ENCODE measurements around the gene AKNAD1.
"Not testable (repeated sequence)": the region's sequence is repeated elsewhere in the genome, so short reads cannot be mapped to it uniquely, and the experiment has no call there.

Gene AKNAD1

GRCh38 chr1:108808438-108808837 lies 48.5 kb downstream of the AKNAD1 start:
- Histone ChIP-seq H3K27ac (ENCODE audit: low read length) (no peak overlapping the region), H3K9me3 (ENCODE audit: control insufficient read depth in 1 of 2, low read length in 2 of 2) (no peaks in the 10 kb centered on the region), H3K4me1 (ENCODE audit: control insufficient read depth in 1 of 2, insufficient read depth in 2 of 2, low read length in 2 of 2) (no peaks in the 10 kb centered on the region), H3K36me3 (ENCODE audit: control insufficient read depth in 1 of 2, insufficient read depth in 2 of 2, low read length in 2 of 2) (peaks cover 22 to 23% of the 10 kb centered on the region in 2 donors), H3K27me3 (ENCODE audit: low read depth, low read length) (no peaks in the 10 kb centered on the region), H3K4me3 (ENCODE audit: low read depth in 1 of 2, low read length in 2 of 2) (no peak overlapping the region)

DNA sequence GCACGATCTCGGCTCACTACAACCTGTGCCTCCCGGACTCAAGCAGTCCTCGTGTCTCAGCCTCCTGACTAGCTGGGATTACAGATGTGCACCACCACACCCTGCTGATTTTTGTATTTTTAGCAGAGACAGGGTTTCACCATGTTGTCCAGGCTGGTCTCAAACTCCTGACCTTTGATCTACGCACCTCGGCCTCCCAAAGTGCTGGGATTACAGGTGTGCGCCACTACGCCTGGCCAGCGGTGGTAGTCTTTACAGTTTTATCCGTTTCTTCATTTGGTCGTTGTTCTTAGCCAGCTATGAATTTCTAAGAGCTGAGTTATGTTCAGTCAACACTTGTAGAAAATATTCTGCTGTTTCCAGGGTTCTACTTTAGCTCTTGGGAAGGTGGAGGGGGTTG lies 53.3 kb downstream of the AKNAD1 start:
- Histone ChIP-seq H3K36me3 (ENCODE audit: control insufficient read depth in 1 of 2, insufficient read depth in 2 of 2, low read length in 2 of 2) (peaks cover 36 to 41% of the 10 kb centered on the region in 2 donors), H3K27me3 (ENCODE audit: low read depth, low read length) (no peaks in the 10 kb centered on the region), H3K9me3 (ENCODE audit: control insufficient read depth in 1 of 2, low read length in 2 of 2) (no peaks in the 10 kb centered on the region), H3K27ac (ENCODE audit: low read length) (no peak overlapping the region), H3K4me3 (ENCODE audit: low read depth in 1 of 2, low read length in 2 of 2) (no peak overlapping the region), H3K4me1 (ENCODE audit: control insufficient read depth in 1 of 2, insufficient read depth in 2 of 2, low read length in 2 of 2) (no peaks in the 10 kb centered on the region)

- H3K36me3 ChIP-seq (ENCODE audit: control insufficient read depth in 1 of 2, insufficient read depth in 2 of 2, low read length in 2 of 2) = peaks cover 31 to 46% of the 10 kb centered on the region in 2 donors
- H3K9me3 ChIP-seq (ENCODE audit: control insufficient read depth in 1 of 2, low read length in 2 of 2) = no peaks in the 10 kb centered on the region
- H3K27ac ChIP-seq (ENCODE audit: low read length) = no peak overlapping the region
- H3K4me1 ChIP-seq (ENCODE audit: control insufficient read depth in 1 of 2, insufficient read depth in 2 of 2, low read length in 2 of 2) = no peaks in the 10 kb centered on the region
- H3K4me3 ChIP-seq (ENCODE audit: low read depth in 1 of 2, low read length in 2 of 2) = no peak overlapping the region
- no peaks in the 10 kb centered on the region for H3K27me3 ChIP-seq (ENCODE audit: low read depth, low read length)
Measured at GRCh38 chr1:108801101-108801500, 55.8 kb downstream of the AKNAD1 start.

DNA sequence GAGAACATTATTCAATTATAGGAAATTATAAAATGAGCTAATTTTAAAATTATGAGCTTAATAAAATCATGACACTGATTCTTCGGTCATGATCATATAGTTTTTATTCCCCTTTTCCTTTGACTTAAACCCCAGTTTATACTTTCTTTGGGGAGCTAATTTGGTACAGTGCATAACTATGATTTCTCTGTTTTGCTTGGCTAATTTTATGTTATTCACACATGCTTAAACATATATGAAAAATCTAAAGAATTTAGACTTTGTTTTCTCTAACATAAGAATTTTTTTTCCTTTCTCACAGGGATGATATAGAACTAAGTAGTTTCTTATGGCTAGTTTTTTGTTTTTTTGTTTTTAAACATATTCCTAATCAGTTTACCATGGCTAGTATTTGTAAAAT lies 57.9 kb downstream of the AKNAD1 start:
- Histone ChIP-seq H3K27ac (ENCODE audit: low read length) (no peak overlapping the region), H3K36me3 (ENCODE audit: control insufficient read depth in 1 of 2, insufficient read depth in 2 of 2, low read length in 2 of 2) (peaks cover 33 to 60% of the 10 kb centered on the region in 2 donors), H3K4me1 (ENCODE audit: control insufficient read depth in 1 of 2, insufficient read depth in 2 of 2, low read length in 2 of 2) (no peaks in the 10 kb centered on the region), H3K9me3 (ENCODE audit: control insufficient read depth in 1 of 2, low read length in 2 of 2) (no peaks in the 10 kb centered on the region), H3K27me3 (ENCODE audit: low read depth, low read length) (no peaks in the 10 kb centered on the region), H3K4me3 (ENCODE audit: low read depth in 1 of 2, low read length in 2 of 2) (no peak overlapping the region)

DNA sequence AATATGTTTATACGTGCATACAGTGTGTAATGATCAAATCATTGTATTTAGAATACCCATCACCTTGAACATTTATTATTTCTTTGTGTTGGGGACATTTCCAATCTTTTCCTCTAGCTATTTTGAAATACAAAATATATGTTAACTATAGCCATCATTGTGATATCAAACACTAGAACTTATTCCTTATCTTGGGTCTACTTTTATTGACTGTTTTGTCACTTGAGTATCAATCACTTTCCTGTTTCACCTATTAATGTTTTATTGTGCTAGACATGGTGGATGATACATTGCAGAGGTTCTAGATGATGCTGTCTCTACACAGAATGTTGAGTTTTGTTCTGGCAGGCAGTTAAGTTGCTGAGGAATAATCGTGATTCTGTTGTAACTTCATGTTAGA lies 64.5 kb downstream of the AKNAD1 start:
- no peaks in the 10 kb centered on the region for H3K27me3 ChIP-seq (ENCODE audit: low read depth, low read length)
- H3K27ac ChIP-seq (ENCODE audit: low read length) = no peak overlapping the region
- no peaks in the 10 kb centered on the region for H3K4me1 ChIP-seq (ENCODE audit: control insufficient read depth in 1 of 2, insufficient read depth in 2 of 2, low read length in 2 of 2)
- H3K9me3 ChIP-seq (ENCODE audit: control insufficient read depth in 1 of 2, low read length in 2 of 2) = peaks cover 0 to 13% of the 10 kb centered on the region in 2 donors
- peaks cover 23 to 56% of the 10 kb centered on the region in 2 donors for H3K36me3 ChIP-seq (ENCODE audit: control insufficient read depth in 1 of 2, insufficient read depth in 2 of 2, low read length in 2 of 2)
- H3K4me3 ChIP-seq (ENCODE audit: low read depth in 1 of 2, low read length in 2 of 2) = no peak overlapping the region

- Histone ChIP-seq H3K9me3 (ENCODE audit: control insufficient read depth in 1 of 2, low read length in 2 of 2) (peaks cover 0 to 13% of the 10 kb centered on the region in 2 donors), H3K4me3 (ENCODE audit: low read depth in 1 of 2, low read length in 2 of 2) (no peak overlapping the region), H3K36me3 (ENCODE audit: control insufficient read depth in 1 of 2, insufficient read depth in 2 of 2, low read length in 2 of 2) (peaks cover 27 to 53% of the 10 kb centered on the region in 2 donors)
Measured at GRCh38 chr1:108791790-108792189, 65.1 kb downstream of the AKNAD1 start.

GRCh38 chr1:108785880-108786279 lies 71.0 kb downstream of the AKNAD1 start:
- peaks cover 0 to 18% of the 10 kb centered on the region in 2 donors for H3K9me3 ChIP-seq (ENCODE audit: control insufficient read depth in 1 of 2, low read length in 2 of 2)
- no peak overlapping the region for H3K27ac ChIP-seq (ENCODE audit: low read length)
- H3K27me3 ChIP-seq (ENCODE audit: low read depth, low read length) = no peaks in the 10 kb centered on the region
- no peak overlapping the region for H3K4me3 ChIP-seq (ENCODE audit: low read depth in 1 of 2, low read length in 2 of 2)
- H3K4me1 ChIP-seq (ENCODE audit: control insufficient read depth in 1 of 2, insufficient read depth in 2 of 2, low read length in 2 of 2) = no peaks in the 10 kb centered on the region
- peaks cover 35 to 60% of the 10 kb centered on the region in 2 donors for H3K36me3 ChIP-seq (ENCODE audit: control insufficient read depth in 1 of 2, insufficient read depth in 2 of 2, low read length in 2 of 2)

More at GRCh38 chr1:108791790-108792189, 65.1 kb downstream of the AKNAD1 start:
- Histone ChIP-seq H3K4me1 (ENCODE audit: control insufficient read depth in 1 of 2, insufficient read depth in 2 of 2, low read length in 2 of 2) (no peaks in the 10 kb centered on the region), H3K27me3 (ENCODE audit: low read depth, low read length) (no peaks in the 10 kb centered on the region), H3K27ac (ENCODE audit: low read length) (no peak overlapping the region)

DNA sequence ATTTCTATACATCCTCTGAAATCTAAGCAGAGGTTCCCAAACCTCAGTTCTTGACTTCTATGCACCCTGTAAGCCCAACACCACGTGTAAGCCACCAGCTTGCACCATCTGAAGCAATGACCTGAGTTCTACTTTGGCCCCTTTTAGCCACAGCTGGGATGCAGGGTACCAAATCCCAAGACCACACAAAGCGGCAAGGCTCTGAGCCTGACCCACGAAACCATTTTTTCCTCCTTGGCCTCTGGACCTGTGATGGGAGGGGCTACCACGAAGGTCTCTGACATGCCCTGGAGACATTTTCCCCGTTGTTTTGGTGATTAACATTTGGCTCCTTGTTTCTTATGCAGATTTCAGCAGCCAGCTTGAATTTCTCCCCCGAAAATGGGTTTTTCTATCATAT lies 71.6 kb downstream of the AKNAD1 start:
- Histone ChIP-seq H3K27ac (ENCODE audit: low read length) (no peak overlapping the region), H3K4me3 (ENCODE audit: low read depth in 1 of 2, low read length in 2 of 2) (no peak overlapping the region), H3K36me3 (ENCODE audit: control insufficient read depth in 1 of 2, insufficient read depth in 2 of 2, low read length in 2 of 2) (peaks cover 35 to 60% of the 10 kb centered on the region in 2 donors)

GRCh38 chr1:108781575-108781944 lies 75.3 kb downstream of the AKNAD1 start:
- H3K27ac ChIP-seq (ENCODE audit: low read length); H3K27me3 ChIP-seq (ENCODE audit: low read depth, low read length); H3K4me1 ChIP-seq (ENCODE audit: control insufficient read depth in 1 of 2, insufficient read depth in 2 of 2, low read length in 2 of 2); H3K4me3 ChIP-seq (ENCODE audit: low read depth in 1 of 2, low read length in 2 of 2): not testable (repeated sequence)
- H3K9me3 ChIP-seq (ENCODE audit: control insufficient read depth in 1 of 2, low read length in 2 of 2) = peaks cover 0 to 18% of the 10 kb centered on the region in 2 donors
- H3K36me3 ChIP-seq (ENCODE audit: control insufficient read depth in 1 of 2, insufficient read depth in 2 of 2, low read length in 2 of 2) = peaks cover 50 to 85% of the 10 kb centered on the region in 2 donors

More for the DNA sequence above, 71.6 kb downstream of the AKNAD1 start:
- H3K9me3 ChIP-seq (ENCODE audit: control insufficient read depth in 1 of 2, low read length in 2 of 2) = peaks cover 0 to 18% of the 10 kb centered on the region in 2 donors
- H3K4me1 ChIP-seq (ENCODE audit: control insufficient read depth in 1 of 2, insufficient read depth in 2 of 2, low read length in 2 of 2) = no peaks in the 10 kb centered on the region
- no peaks in the 10 kb centered on the region for H3K27me3 ChIP-seq (ENCODE audit: low read depth, low read length)

- Histone ChIP-seq H3K36me3 (ENCODE audit: control insufficient read depth in 1 of 2, insufficient read depth in 2 of 2, low read length in 2 of 2) (peaks cover 50 to 84% of the 10 kb centered on the region in 2 donors), H3K4me3 (ENCODE audit: low read depth in 1 of 2, low read length in 2 of 2) (no peak overlapping the region), H3K9me3 (ENCODE audit: control insufficient read depth in 1 of 2, low read length in 2 of 2) (peaks cover 0 to 13% of the 10 kb centered on the region in 2 donors), H3K4me1 (ENCODE audit: control insufficient read depth in 1 of 2, insufficient read depth in 2 of 2, low read length in 2 of 2) (no peaks in the 10 kb centered on the region), H3K27me3 (ENCODE audit: low read depth, low read length) (no peaks in the 10 kb centered on the region), H3K27ac (ENCODE audit: low read length) (no peak overlapping the region)
Measured at GRCh38 chr1:108780937-108781574, 75.8 kb downstream of the AKNAD1 start.

GRCh38 chr1:108779455-108779854 lies 77.4 kb downstream of the AKNAD1 start:
- no peak overlapping the region for H3K4me3 ChIP-seq (ENCODE audit: low read depth in 1 of 2, low read length in 2 of 2)
- no peaks in the 10 kb centered on the region for H3K4me1 ChIP-seq (ENCODE audit: control insufficient read depth in 1 of 2, insufficient read depth in 2 of 2, low read length in 2 of 2)
- H3K36me3 ChIP-seq (ENCODE audit: control insufficient read depth in 1 of 2, insufficient read depth in 2 of 2, low read length in 2 of 2) = peaks cover 40 to 75% of the 10 kb centered on the region in 2 donors
- no peaks in the 10 kb centered on the region for H3K9me3 ChIP-seq (ENCODE audit: control insufficient read depth in 1 of 2, low read length in 2 of 2)
- no peak overlapping the region for H3K27ac ChIP-seq (ENCODE audit: low read length)
- no peaks in the 10 kb centered on the region for H3K27me3 ChIP-seq (ENCODE audit: low read depth, low read length)

DNA sequence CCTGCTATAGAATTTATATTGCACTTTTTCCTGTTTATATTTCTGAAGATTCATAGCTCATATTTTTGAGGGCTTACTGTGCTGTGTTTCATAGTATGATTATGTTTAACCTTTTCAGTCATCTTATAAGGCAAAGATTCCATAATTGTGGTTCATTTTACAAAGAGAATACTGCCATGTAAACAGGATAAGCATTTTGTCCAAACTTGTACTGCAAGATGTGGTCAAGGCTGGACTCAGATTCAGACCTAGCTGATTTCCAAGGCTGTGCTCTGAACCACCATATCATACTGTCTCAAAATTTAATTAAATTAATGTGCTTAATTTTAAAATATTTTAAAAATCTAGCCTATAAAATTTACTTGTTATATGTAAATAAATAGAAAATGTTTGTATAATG lies 79.1 kb downstream of the AKNAD1 start:
- Histone ChIP-seq H3K27me3 (ENCODE audit: low read depth, low read length) (no peaks in the 10 kb centered on the region), H3K27ac (ENCODE audit: low read length) (no peak overlapping the region), H3K4me3 (ENCODE audit: low read depth in 1 of 2, low read length in 2 of 2) (no peak overlapping the region), H3K4me1 (ENCODE audit: control insufficient read depth in 1 of 2, insufficient read depth in 2 of 2, low read length in 2 of 2) (no peaks in the 10 kb centered on the region), H3K36me3 (ENCODE audit: control insufficient read depth in 1 of 2, insufficient read depth in 2 of 2, low read length in 2 of 2) (peaks cover 51 to 71% of the 10 kb centered on the region in 2 donors), H3K9me3 (ENCODE audit: control insufficient read depth in 1 of 2, low read length in 2 of 2) (no peaks in the 10 kb centered on the region)

All from muscle layer of duodenum (tissue), 2 donors.